ENCODE measurements around the gene ARHGEF25. TPM values are rescaled to one million over a fixed set of nuclear protein-coding genes. Genes with fewer than 3 reads are reported as not detected.

Gene ARHGEF25
- total and polyA plus RNA-seq, 7 donors = 5.8 to 140 (median 99.4) TPM

DNA sequence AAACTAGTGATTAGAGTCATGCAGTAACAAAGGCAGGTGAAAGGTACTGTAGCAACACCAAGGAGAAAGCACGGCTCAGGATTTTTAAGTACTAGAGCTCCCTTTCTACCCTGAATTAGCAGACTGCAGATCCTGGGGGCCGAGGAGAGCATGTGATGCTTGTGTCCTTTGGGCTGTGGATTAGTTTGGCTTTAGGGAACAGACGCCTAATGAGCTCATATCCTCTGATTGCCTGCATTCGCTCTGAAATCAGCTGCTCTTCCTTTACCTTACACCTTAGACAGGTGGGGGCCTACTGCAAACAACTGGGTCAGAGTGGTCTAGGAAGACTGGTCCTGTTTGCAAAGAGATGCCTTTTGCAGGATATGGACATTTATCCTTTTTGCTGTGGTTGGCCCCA lies 18.0 kb upstream of the ARHGEF25 start:
- WGBS, 2 donors = 90% methylated on average over 4 of the region's 4 CpGs
- no peak for DNase-seq
- Histone ChIP-seq H3K36me3 (peaks cover 0 to 40% (median 6%) of the 10 kb centered on the region in 4 donors), H3K9me3 (no peaks in the 10 kb centered on the region), H3K27me3 (no peaks in the 10 kb centered on the region), H3K27ac (no peak overlapping the region), H3K4me1 (peaks cover 0 to 18% (median 16%) of the 10 kb centered on the region in 4 donors), H3K4me3 (no peak overlapping the region)
- no peak for TF ChIP-seq POLR2A (IDR thresholded peaks at IDR 0.05)
- TF ChIP-seq, protein P1, sequence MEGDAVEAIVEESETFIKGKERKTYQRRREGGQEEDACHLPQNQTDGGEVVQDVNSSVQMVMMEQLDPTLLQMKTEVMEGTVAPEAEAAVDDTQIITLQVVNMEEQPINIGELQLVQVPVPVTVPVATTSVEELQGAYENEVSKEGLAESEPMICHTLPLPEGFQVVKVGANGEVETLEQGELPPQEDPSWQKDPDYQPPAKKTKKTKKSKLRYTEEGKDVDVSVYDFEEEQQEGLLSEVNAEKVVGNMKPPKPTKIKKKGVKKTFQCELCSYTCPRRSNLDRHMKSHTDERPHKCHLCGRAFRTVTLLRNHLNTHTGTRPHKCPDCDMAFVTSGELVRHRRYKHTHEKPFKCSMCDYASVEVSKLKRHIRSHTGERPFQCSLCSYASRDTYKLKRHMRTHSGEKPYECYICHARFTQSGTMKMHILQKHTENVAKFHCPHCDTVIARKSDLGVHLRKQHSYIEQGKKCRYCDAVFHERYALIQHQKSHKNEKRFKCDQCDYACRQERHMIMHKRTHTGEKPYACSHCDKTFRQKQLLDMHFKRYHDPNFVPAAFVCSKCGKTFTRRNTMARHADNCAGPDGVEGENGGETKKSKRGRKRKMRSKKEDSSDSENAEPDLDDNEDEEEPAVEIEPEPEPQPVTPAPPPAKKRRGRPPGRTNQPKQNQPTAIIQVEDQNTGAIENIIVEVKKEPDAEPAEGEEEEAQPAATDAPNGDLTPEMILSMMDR (IDR thresholded peaks at IDR 0.05) = no peak
- TF ChIP-seq EP300 (IDR thresholded peaks at IDR 0.05) = no peak
- TF ChIP-seq POLR2AphosphoS5 (IDR thresholded peaks at IDR 0.05) = no peak
- intact Hi-C loops (cut with DNase I) = no loop called here

DNA sequence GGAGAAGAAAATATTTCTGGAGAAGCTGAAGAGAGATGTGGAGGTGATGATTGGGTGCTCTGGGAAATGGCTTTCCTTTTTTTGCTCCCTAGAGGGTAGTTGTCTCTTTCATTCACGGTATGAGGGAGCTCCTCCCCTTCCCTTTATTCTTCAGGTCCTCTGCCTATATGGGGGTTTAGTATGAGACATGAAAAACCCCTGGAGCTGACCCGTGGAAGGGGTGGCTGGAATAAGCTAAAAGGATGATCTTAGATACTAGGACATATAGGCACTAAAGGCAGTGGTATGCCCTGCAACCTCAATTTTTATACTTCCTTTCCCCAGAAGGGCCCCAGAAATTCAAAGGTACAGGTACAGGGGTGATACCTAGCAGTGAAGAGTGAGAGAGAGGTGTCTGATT lies 10.8 kb upstream of the ARHGEF25 start:
- Histone ChIP-seq H3K4me1 (peaks cover 0 to 12% (median 9%) of the 10 kb centered on the region in 4 donors), H3K27ac (no peak overlapping the region), H3K36me3 (peaks cover 7 to 65% (median 19%) of the 10 kb centered on the region in 4 donors), H3K9me3 (no peaks in the 10 kb centered on the region), H3K27me3 (no peaks in the 10 kb centered on the region), H3K4me3 (no peak overlapping the region)
- TF ChIP-seq POLR2AphosphoS5 (IDR thresholded peaks at IDR 0.05) (no peak), EP300 (IDR thresholded peaks at IDR 0.05) (no peak), POLR2A (IDR thresholded peaks at IDR 0.05) (no peak)
- TF ChIP-seq, protein P1 (IDR thresholded peaks at IDR 0.05) = no peak
- intact Hi-C loops (cut with DNase I) = no loop called here
- WGBS, 2 donors = 70 to 84% methylated on average over 2 of the region's 2 CpGs
- DNase-seq = no peak

DNA sequence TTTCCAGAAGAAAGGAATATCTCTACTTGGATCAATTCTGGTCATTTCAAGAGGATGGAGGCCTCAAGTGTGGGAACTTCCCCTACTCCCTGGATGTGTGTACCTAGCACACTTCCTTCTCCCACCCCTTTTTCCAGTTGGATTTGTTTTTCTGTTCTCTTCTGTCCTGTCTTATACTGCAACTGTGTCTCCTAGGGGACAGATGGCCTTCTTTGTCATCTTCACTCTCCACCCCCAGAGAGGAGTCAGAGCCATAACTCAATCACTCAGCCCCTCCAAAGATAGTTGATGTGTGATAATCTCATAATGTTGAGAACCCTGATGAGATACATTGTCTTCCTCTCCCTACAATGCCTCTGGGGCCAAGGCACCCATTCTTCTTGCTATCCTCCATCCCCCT lies 8.7 kb upstream of the ARHGEF25 start:
- Histone ChIP-seq H3K27me3 (no peaks in the 10 kb centered on the region), H3K27ac (peak overlapping the region; percentile 31 to 99 (median 98)), H3K36me3 (peaks cover 7 to 56% (median 27%) of the 10 kb centered on the region in 4 donors), H3K4me1 (peaks cover 0 to 23% (median 21%) of the 10 kb centered on the region in 4 donors), H3K9me3 (no peaks in the 10 kb centered on the region), H3K4me3 (no peak overlapping the region)
- DNase-seq = no peak
- intact Hi-C loops (cut with DNase I) = no loop called here
- TF ChIP-seq, protein P1 (IDR thresholded peaks at IDR 0.05) = no peak
- TF ChIP-seq EP300 (IDR thresholded peaks at IDR 0.05) = no peak
- TF ChIP-seq POLR2AphosphoS5 (IDR thresholded peaks at IDR 0.05) = no peak
- TF ChIP-seq POLR2A (IDR thresholded peaks at IDR 0.05) = no peak

DNA sequence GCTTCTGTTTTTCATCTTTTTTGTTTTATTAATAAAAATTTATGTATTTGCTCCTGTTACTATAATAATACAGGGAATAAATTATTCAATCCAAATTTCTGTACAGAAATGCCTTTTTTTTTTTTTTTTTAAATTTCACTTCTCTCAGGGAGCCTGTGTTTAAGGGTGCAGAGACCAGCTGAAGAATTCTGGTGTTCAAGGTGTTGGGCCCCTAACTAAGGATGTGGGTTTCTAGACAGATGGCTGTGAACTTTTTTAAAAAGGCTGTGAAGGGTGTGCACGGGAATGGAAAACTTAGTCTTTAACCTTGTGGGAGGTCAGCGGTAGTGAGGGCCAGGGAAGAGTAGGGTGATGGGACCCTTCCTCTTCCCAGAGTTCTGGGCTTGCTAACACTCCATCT lies 7.9 kb upstream of the ARHGEF25 start:
- no peaks in the 10 kb centered on the region for H3K9me3 ChIP-seq
- TF ChIP-seq EP300 (IDR thresholded peaks at IDR 0.05) = no peak
- TF ChIP-seq POLR2A (IDR thresholded peaks at IDR 0.05) = no peak
- TF ChIP-seq, protein P1 (IDR thresholded peaks at IDR 0.05) = no peak
- TF ChIP-seq POLR2AphosphoS5 (IDR thresholded peaks at IDR 0.05) = no peak
- H3K4me1 ChIP-seq = peaks cover 0 to 23% (median 21%) of the 10 kb centered on the region in 4 donors
- H3K27ac ChIP-seq = peak overlapping the region; percentile 97 to 99 (median 98)
- 61 to 94% methylated on average over 2 of the region's 2 CpGs for WGBS, 2 donors
- H3K36me3 ChIP-seq = peaks cover 7 to 58% (median 26%) of the 10 kb centered on the region in 4 donors
- DNase-seq = no peak
- H3K4me3 ChIP-seq = peak overlapping the region in 1 of 4 donors; percentile 90
- no peaks in the 10 kb centered on the region for H3K27me3 ChIP-seq
- intact Hi-C loops (cut with DNase I) = no loop called here

All from sigmoid colon (tissue), 7 donors.